K562 (cell line): ENCODE measurements around the gene COPS8. TPM values are rescaled to one million over a fixed set of nuclear protein-coding genes. Genes with fewer than 3 reads are reported as not detected.

ENCODE experiments used
- ATAC-seq: fragments of 200-7000 bp; cut with Tn5 transposase; 3 replicates; pipeline ENCODE4 v1.9.1; 2020; ENCODE audit warnings: moderate library complexity
- BruUV-seq: library from RNA; stranded (reverse); fragments of 400-500 nt; replicated peaks from 2 replicates; lab custom pipeline; 2021; lab: Mats Ljungman, UMichigan
- CTCF ChIA-PET: fragments of 300-600 bp; formaldehyde crosslinking; extraction: SDS; loops from one replicate; lab custom pipeline; 2021; ENCODE audit warnings: low intra/inter-chr PET ratio; lab: Yijun Ruan, JAX
- POLR2A ChIA-PET: fragments of 300-600, 350-650 bp; sonication (Branson Sonifier 250); formaldehyde crosslinking; extraction: SDS; loops from one replicate; lab custom pipeline; 2021; ENCODE audit warnings: antibody characterized with exemption, inconsistent platforms; lab: Yijun Ruan, JAX
- DNase-seq, 4 experiments: peaks; one replicate each; pipeline versions ENCODE4 v3.0.0 to v3.0.0-alpha.2; 2011 to 2018; ENCODE audit warnings: low spot score in 3 of 4, mixed read lengths in 3 of 4; ENCODE audit errors: extremely low read depth in 1 of 4
- FAIRE-seq: peaks from 2 replicates; lab custom pipeline; 2011; peaks lifted over from hg19 to GRCh38; lab: Jason Lieb, UNC
- H2AFZ ChIP-seq: 2 replicates; pipeline ENCODE4 v1.6.0; 2011; ENCODE audit warnings: low read depth, low read length, control low read depth, inconsistent platforms
- H3K27ac ChIP-seq: fragments of 200-600 bp; 3 replicates; pipeline ENCODE4 v1.8.0; 2011; ENCODE audit warnings: low read depth, mild to moderate bottlenecking, control low read depth, inconsistent platforms, low read length, moderate library complexity, mixed read lengths; ENCODE audit errors: extremely low read depth
- H3K27me3 ChIP-seq, 2 experiments: fragments of 300-600 bp in 1 of 2; 2 replicates in 1 of 2; 3 replicates in 1 of 2; pipeline versions ENCODE4 v1.6.0 to v1.8.0; 2011; ENCODE audit warnings: inconsistent platforms in 2 of 2, low read length in 2 of 2, mild to moderate bottlenecking in 1 of 2, mixed read lengths in 1 of 2, moderate library complexity in 1 of 2; ENCODE audit not compliant: control insufficient read depth in 2 of 2, insufficient read depth in 2 of 2
- H3K36me3 ChIP-seq: fragments of 300-600 bp; 3 replicates; pipeline ENCODE4 v1.8.0; 2011; ENCODE audit warnings: mild to moderate bottlenecking, low read length, inconsistent platforms; ENCODE audit not compliant: control insufficient read depth, insufficient read depth
- H3K4me1 ChIP-seq, 2 experiments: fragments of 200-600 bp in 1 of 2; replicated peaks in 1 of 2; 2 replicates in 1 of 2; 3 replicates in 1 of 2; pipeline versions ENCODE4 v1.5.1 to v1.8.0; 2011; ENCODE audit warnings: inconsistent platforms in 2 of 2, low read length in 2 of 2, mild to moderate bottlenecking in 1 of 2, mixed read lengths in 1 of 2, moderate library complexity in 1 of 2; ENCODE audit not compliant: control insufficient read depth in 2 of 2, insufficient read depth in 2 of 2
- H3K4me2 ChIP-seq: 2 replicates; pipeline ENCODE4 v1.6.1; 2011; ENCODE audit warnings: low read length, control low read depth, inconsistent platforms, mixed read lengths; ENCODE audit not compliant: insufficient read depth
- H3K4me3 ChIP-seq: fragments of 200-600 bp; sonication (generic), shearing (Covaris generic); 2 replicates; pipeline ENCODE4 v1.5.1; 2016; ENCODE audit warnings: control low read depth, inconsistent platforms
- H3K79me2 ChIP-seq: fragments of 200-600 bp; 3 replicates; pipeline ENCODE4 v1.8.0; 2011; ENCODE audit warnings: low read length, inconsistent platforms; ENCODE audit not compliant: control insufficient read depth, insufficient read depth
- H3K9ac ChIP-seq, 2 experiments: 2 replicates each; pipeline versions ENCODE4 v1.6.0 to v1.6.1; 2011; ENCODE audit warnings: low read depth in 2 of 2, low read length in 2 of 2, control low read depth in 1 of 2, inconsistent platforms in 1 of 2, mild to moderate bottlenecking in 1 of 2, mixed read lengths in 1 of 2; ENCODE audit not compliant: insufficient read depth in 1 of 2
- H3K9me1 ChIP-seq: one replicate; pipeline ENCODE4 v1.6.0; 2011; ENCODE audit warnings: inconsistent platforms, mild to moderate bottlenecking, low read length, moderate library complexity; ENCODE audit not compliant: control insufficient read depth, insufficient read depth
- H3K9me3 ChIP-seq: replicated peaks from 2 replicates; pipeline ENCODE4 v1.5.1; 2011; ENCODE audit warnings: low read depth, low read length, inconsistent platforms; ENCODE audit not compliant: control insufficient read depth, insufficient read depth
- H4K20me1 ChIP-seq: replicated peaks from 2 replicates; pipeline ENCODE4 v1.6.1; 2011; ENCODE audit warnings: low read length, inconsistent platforms, mixed read lengths; ENCODE audit not compliant: control insufficient read depth, insufficient read depth
- E2F5 ChIP-seq: sonication (generic); formaldehyde crosslinking; IDR thresholded peaks from 2 replicates; pipeline ENCODE4 v1.8.0; 2022; ENCODE audit warnings: mild to moderate bottlenecking, missing genetic modification reagents
- ELK3 ChIP-seq: fragments of 450-650 bp; formaldehyde crosslinking; IDR thresholded peaks from 2 replicates; pipeline ENCODE4 v1.4.0; 2020; ENCODE audit warnings: mild to moderate bottlenecking
- GABPB1 ChIP-seq: sonication (generic); formaldehyde crosslinking; IDR thresholded peaks from 2 replicates; pipeline ENCODE4 v1.8.0; 2022; ENCODE audit warnings: mild to moderate bottlenecking, missing genetic modification reagents
- HINFP ChIP-seq: fragments of 450-650 bp; conservative IDR thresholded peaks from 2 replicates; pipeline ENCODE4 v1.6.1; 2016; ENCODE audit warnings: missing genetic modification characterization, low read depth, mild to moderate bottlenecking, control low read depth, missing compliant biosample characterization
- JUND ChIP-seq, 2 experiments: IDR thresholded peaks; 2 replicates in 1 of 2; 3 replicates in 1 of 2; pipeline ENCODE4 v1.6.1; 2011; ENCODE audit warnings: borderline replicate concordance in 2 of 2, low read depth in 2 of 2, low read length in 2 of 2, improper control_type of control experiment in 1 of 2, missing biosample characterization in 1 of 2, missing genetic modification characterization in 1 of 2, missing genetic modification reagents in 1 of 2
- SMAD4 ChIP-seq: fragments of 250-450 bp; sonication (Bioruptor Pico); conservative IDR thresholded peaks from 2 replicates; pipeline ENCODE4 v1.8.0; 2021; ENCODE audit warnings: inconsistent platforms, mild to moderate bottlenecking, moderate library complexity
- SP1 ChIP-seq: sonication (generic); formaldehyde crosslinking; IDR thresholded peaks from 2 replicates; pipeline ENCODE4 v1.8.1; 2022; ENCODE audit warnings: mild to moderate bottlenecking, missing genetic modification reagents
- TEAD4 ChIP-seq, 2 experiments: sonication (generic) in 1 of 2; formaldehyde crosslinking in 1 of 2; IDR thresholded peaks; 2 replicates each; pipeline versions ENCODE4 v1.6.1 to v1.8.0; 2012 to 2022; ENCODE audit warnings: borderline replicate concordance in 1 of 2, inconsistent platforms in 1 of 2, low read length in 1 of 2, mild to moderate bottlenecking in 1 of 2, missing genetic modification reagents in 1 of 2
- USF2 ChIP-seq: sonication (generic); formaldehyde crosslinking; IDR thresholded peaks from 2 replicates; pipeline ENCODE4 v1.5.0; 2020; ENCODE audit warnings: missing genetic modification reagents
- ZNF146 ChIP-seq: IDR thresholded peaks from one replicate; pipeline ENCODE4 v1.6.1; 2018; ENCODE audit warnings: missing compliant biosample characterization; ENCODE audit not compliant: unreplicated experiment
- ZNF324 ChIP-seq: fragments of 250-450 bp; sonication (Bioruptor Pico); IDR thresholded peaks from 2 replicates; pipeline ENCODE4 v1.4.0; 2020; ENCODE audit warnings: mild to moderate bottlenecking
- WGBS: fragments of 100-300 bp; shearing (Covaris generic); methylation state at CpG from one replicate; pipeline ENCODE4 v1.1.6; 2016; ENCODE audit warnings: low coverage, mixed read lengths; ENCODE audit not compliant: insufficient coverage; ENCODE audit errors: missing lambda C conversion rate; 5-methylcytosine and 5-hydroxymethylcytosine counted together
- in situ Hi-C: fragments of 300-500 bp; cut with MboI; formaldehyde crosslinking; loops from 4 replicates; pipeline ENCODE4 v1.15.0; 2018; ENCODE audit warnings: inconsistent platforms, mixed read lengths
- intact Hi-C: fragments of 100-400 bp; cut with micrococcal nuclease; formaldehyde crosslinking; loops from 2 replicates; pipeline ENCODE4 v1.14.2; 2022
- polyA plus RNA-seq, 8 experiments: library from polyadenylated mRNA; depleted of rRNA in 4 of 8; stranded (reverse) in 5 of 8; unstranded in 3 of 8; fragments of >200 nt; fragmentation: Nextera tagmentation in 2 of 8; fragmentation: Illumina TruSeq in 1 of 8; extraction: Ambion mirVana in 2 of 8; extraction: Trizol in 1 of 8; gene quantifications; 2 replicates each; pipeline versions ENCODE4 v1.2.1 to v1.2.3, GENCODE V29; 2011 to 2014; ENCODE audit warnings: inconsistent platforms in 1 of 8, missing spikeins in 1 of 8
- total RNA-seq, 7 experiments: library from RNA; depleted of rRNA in 6 of 7; stranded (reverse); fragments of >200 nt in 6 of 7; fragmentation: Illumina TruSeq in 2 of 7; extraction: Trizol in 2 of 7; gene quantifications; 2 replicates each; pipeline versions ENCODE4 v1.2.1 to v1.2.3, GENCODE V29; 2011 to 2021; ENCODE audit warnings: low replicate concordance in 1 of 7

Gene COPS8
- total and polyA plus RNA-seq, 9 of the 15 experiments (the other 6 are each of a cell fraction or from before 2014, with no cell fraction given) = 28.2 to 97.3 (median 58.9) TPM

GRCh38 chr2:237144516-237144915 lies 58.8 kb downstream of the COPS8 start:
- POLR2A ChIA-PET = no interaction called here
- Histone ChIP-seq H3K9me1 (no peaks in the 10 kb centered on the region), H3K9ac (no peak overlapping the region), H2AFZ (no peak overlapping the region), H3K79me2 (no peaks in the 10 kb centered on the region), H3K27me3 (no peaks in the 10 kb centered on the region; a peak in 1 of 5 replicates), H4K20me1 (no peaks in the 10 kb centered on the region), H3K4me1 (no peaks in the 10 kb centered on the region), H3K4me2 (no peak overlapping the region), H3K4me3 (no peak overlapping the region), H3K36me3 (no peaks in the 10 kb centered on the region), H3K27ac (no peak overlapping the region), H3K9me3 (no peaks in the 10 kb centered on the region)
- intact Hi-C loops = no loop called here
- DNase-seq (no peak), ATAC-seq (no peak), FAIRE-seq (no peak)
- 5% methylated on average over 2 of the region's 3 CpGs for WGBS
- in situ Hi-C loops = no loop called here
- no TSS peak for BruUV-seq
- TF ChIP-seq TEAD4 (IDR thresholded peaks at IDR 0.05; ENCODE audit: low read length) (no peak), TEAD4 (CRISPR knock-in tag; IDR thresholded peaks at IDR 0.05; ENCODE audit: borderline replicate concordance) (no peak), ELK3 (CRISPR knock-in tag) (no peak), USF2 (no peak), SMAD4 (CRISPR knock-in tag) (no peak), E2F5 (CRISPR knock-in tag) (no peak), SP1 (CRISPR knock-in tag) (no peak), ZNF146 (CRISPR knock-in tag) (no peak), ZNF324 (no peak), GABPB1 (CRISPR knock-in tag) (no peak), HINFP (tag) (no peak), JUND (IDR thresholded peaks at IDR 0.05; ENCODE audit: borderline replicate concordance, low read depth, low read length) (no peak), JUND (tag; IDR thresholded peaks at IDR 0.05; ENCODE audit: borderline replicate concordance, low read depth, low read length) (no peak)
- CTCF ChIA-PET = no interaction called here
